CD4-positive, alpha-beta T cell (primary cell): ENCODE measurements around the gene PAX5. TPM values are rescaled to one million over a fixed set of nuclear protein-coding genes. Genes with fewer than 3 reads are reported as not detected.

Experiments used
- ATAC-seq: fragments of 200-7000 bp; cut with Tn5 transposase; one replicate; pipeline ENCODE4 v1.10.0; 2022; ENCODE audit warnings: mild to moderate bottlenecking; ENCODE audit not compliant: poor library complexity
- CTCF ChIA-PET: fragments of 350-600 bp; sonication (Branson Sonifier 250); formaldehyde crosslinking; loops from one replicate; lab custom pipeline; 2021; ENCODE audit warnings: antibody characterized with exemption, inconsistent platforms; lab: Charles Lee
- POLR2A ChIA-PET: fragments of 350-600 bp; sonication (Branson Sonifier 250); formaldehyde crosslinking; loops from one replicate; lab custom pipeline; 2021; ENCODE audit warnings: antibody characterized with exemption, inconsistent platforms; lab: Charles Lee
- DNase-seq, 14 experiments: peaks; one replicate each; pipeline ENCODE4 v3.0.0-alpha.2; 2013 to 2020; ENCODE audit warnings: mixed read lengths in 2 of 14
- H3K27ac ChIP-seq, 2 donors: one replicate each; pipeline versions ENCODE4 v1.5.1 to v1.7.0; 2013; ENCODE audit warnings: low read length in 2 of 2, low read depth in 1 of 2, mild to moderate bottlenecking in 1 of 2
- H3K27me3 ChIP-seq, 2 experiments: 1 replicate in 1 of 2; 2 replicates in 1 of 2; pipeline versions ENCODE4 v1.6.1 to v1.7.0; 2013; ENCODE audit warnings: low read length in 2 of 2, control low read depth in 1 of 2, mild to moderate bottlenecking in 1 of 2, moderate library complexity in 1 of 2; ENCODE audit not compliant: insufficient read depth in 2 of 2, control insufficient read depth in 1 of 2
- H3K36me3 ChIP-seq: one replicate; pipeline ENCODE4 v1.6.1; 2013; ENCODE audit warnings: low read length, control low read depth; ENCODE audit not compliant: insufficient read depth
- H3K4me1 ChIP-seq: one replicate; pipeline ENCODE4 v1.6.1; 2013; ENCODE audit warnings: low read length, control low read depth; ENCODE audit not compliant: insufficient read depth
- H3K4me3 ChIP-seq: one replicate; pipeline ENCODE4 v1.5.1; 2013; ENCODE audit warnings: mild to moderate bottlenecking, low read length, moderate library complexity
- H3K9me3 ChIP-seq, 2 experiments: 1 replicate in 1 of 2; 2 replicates in 1 of 2; pipeline versions ENCODE4 v1.6.1 to v1.7.0; 2013; ENCODE audit warnings: low read length in 2 of 2, mild to moderate bottlenecking in 2 of 2, control low read depth in 1 of 2, moderate library complexity in 1 of 2; ENCODE audit not compliant: control insufficient read depth in 1 of 2, insufficient read depth in 1 of 2
- H3K27ac Mint-ChIP-seq: one replicate; pipeline ENCODE4 v1.8.0; 2020; ENCODE audit warnings: mixed read lengths
- H3K27me3 Mint-ChIP-seq: one replicate; pipeline ENCODE4 v1.8.0; 2021; ENCODE audit warnings: mixed read lengths
- H3K36me3 Mint-ChIP-seq: one replicate; pipeline ENCODE4 v1.8.0; 2021; ENCODE audit warnings: low read depth, mixed read lengths
- H3K4me1 Mint-ChIP-seq: one replicate; pipeline ENCODE4 v1.8.0; 2021; ENCODE audit warnings: low read depth, mixed read lengths
- H3K4me3 Mint-ChIP-seq: one replicate; pipeline ENCODE4 v1.8.0; 2020; ENCODE audit warnings: mild to moderate bottlenecking, mixed read lengths
- H3K9me3 Mint-ChIP-seq: one replicate; pipeline ENCODE4 v1.8.0; 2020; ENCODE audit warnings: mixed read lengths
- CTCF ChIP-seq: fragments of 200-600 bp; IDR thresholded peaks from one replicate; pipeline ENCODE4 v1.8.0; 2022; ENCODE audit warnings: antibody characterized with exemption, mild to moderate bottlenecking
- intact Hi-C, 2 experiments: fragments of 100-400 bp; cut with DNase I in 1 of 2; cut with micrococcal nuclease in 1 of 2; formaldehyde crosslinking; loops; one replicate each; pipeline versions ENCODE4 v1.15.1 to v1.9.0; 2023 to 2025; cut with DNase I, micrococcal nuclease
- total RNA-seq, 174 experiments: library from RNA in 2 of 174; stranded (reverse) in 2 of 174; gene quantifications; one replicate each; pipeline ENCODE4 v1.2.3 and lab custom pipeline; 2021 to 2026

The PAX5 gene
- total RNA-seq, 2 experiments from 2014 or later = 0.03 to 0.11 TPM

- TF ChIP-seq CTCF = no peak
- Histone ChIP-seq H3K27me3 (peaks cover 0 to 13% of the 10 kb centered on the region in 2 experiments), H3K36me3 (no peaks in the 10 kb centered on the region), H3K9me3 (peaks cover 15 to 16% of the 10 kb centered on the region in 2 experiments), H3K27ac (no peak overlapping the region), H3K4me1 (no peaks in the 10 kb centered on the region), H3K4me3 (no peak overlapping the region)
- no peaks in the 10 kb centered on the region for H3K36me3 Mint-ChIP-seq
- H3K9me3 Mint-ChIP-seq = peaks cover 5% of the 10 kb centered on the region
- peaks cover 25% of the 10 kb centered on the region for H3K27me3 Mint-ChIP-seq
- H3K27ac Mint-ChIP-seq = no peak overlapping the region
- POLR2A ChIA-PET = no interaction called here
- no peak overlapping the region for H3K4me3 Mint-ChIP-seq
- no peaks in the 10 kb centered on the region for H3K4me1 Mint-ChIP-seq
- DNase-seq (no peak), ATAC-seq (no peak)
- intact Hi-C loops = no loop called here
- CTCF ChIA-PET = no interaction called here
Measured at GRCh38 chr9:36797471-36798220, 236.4 kb downstream of the PAX5 start.

- peaks cover 16 to 18% of the 10 kb centered on the region in 2 experiments for H3K9me3 ChIP-seq
Measured at GRCh38 chr9:36796671-36797419, 237.2 kb downstream of the PAX5 start.

GRCh38 chr9:36794461-36794860 lies 239.6 kb downstream of the PAX5 start:
- Histone ChIP-seq H3K36me3 (no peaks in the 10 kb centered on the region), H3K27me3 (peaks cover 0 to 10% of the 10 kb centered on the region in 2 experiments), H3K9me3 (peaks cover 16 to 18% of the 10 kb centered on the region in 2 experiments), H3K4me1 (no peaks in the 10 kb centered on the region), H3K4me3 (no peak overlapping the region), H3K27ac (no peak overlapping the region)
- POLR2A ChIA-PET = no interaction called here
- no peak for TF ChIP-seq CTCF
- intact Hi-C loops = no loop called here
- Mint-ChIP-seq H3K27me3 (peaks cover 14% of the 10 kb centered on the region), H3K27ac (no peak overlapping the region), H3K4me3 (no peak overlapping the region), H3K36me3 (no peaks in the 10 kb centered on the region), H3K9me3 (peaks cover 5% of the 10 kb centered on the region), H3K4me1 (no peaks in the 10 kb centered on the region)
- ATAC-seq (no peak), DNase-seq (no peak)
- CTCF ChIA-PET = no interaction called here

More at GRCh38 chr9:36796671-36797419, 237.2 kb downstream of the PAX5 start:
- Mint-ChIP-seq H3K36me3 (no peaks in the 10 kb centered on the region), H3K4me3 (no peak overlapping the region), H3K27me3 (peaks cover 18% of the 10 kb centered on the region), H3K27ac (no peak overlapping the region), H3K9me3 (peaks cover 5% of the 10 kb centered on the region), H3K4me1 (no peaks in the 10 kb centered on the region)
- no peak for ATAC-seq
- ChIA-PET POLR2A (no interaction called here), CTCF (no interaction called here)
- Histone ChIP-seq H3K4me1 (no peaks in the 10 kb centered on the region), H3K27me3 (peaks cover 0 to 13% of the 10 kb centered on the region in 2 experiments), H3K4me3 (no peak overlapping the region), H3K27ac (no peak overlapping the region), H3K36me3 (no peaks in the 10 kb centered on the region)
- DNase-seq = no peak
- intact Hi-C loops = no loop called here
- TF ChIP-seq CTCF = no peak
